AG04450 (cell line): Measurements from ENCODE around the gene HYI. TPM values are rescaled to one million over a fixed set of nuclear protein-coding genes. Genes with fewer than 3 reads are reported as not detected.

ENCODE experiments used
- CTCF ChIA-PET: fragments of 300-600, 350-600 bp; formaldehyde crosslinking; extraction: SDS; loops from one replicate; lab custom pipeline; 2022; ENCODE audit warnings: antibody characterized with exemption, inconsistent platforms; lab: Charles Lee
- POLR2A ChIA-PET: fragments of 350-600 bp; formaldehyde crosslinking; extraction: SDS; loops from one replicate; lab custom pipeline; 2021; ENCODE audit warnings: antibody characterized with exemption, inconsistent platforms; lab: Yijun Ruan, JAX
- DNase-seq: peaks from one replicate; pipeline ENCODE4 v3.0.0-alpha.2; 2011; ENCODE audit warnings: low read depth, low spot score
- H3K27ac ChIP-seq: one replicate; pipeline ENCODE4 v1.5.1; 2012; ENCODE audit warnings: low read depth, low read length, control low read depth
- H3K27me3 ChIP-seq: one replicate; pipeline ENCODE4 v1.6.0; 2012; ENCODE audit warnings: low read length; ENCODE audit not compliant: control insufficient read depth, insufficient read depth
- H3K4me3 ChIP-seq: 2 replicates; pipeline ENCODE4 v1.5.1; 2011; ENCODE audit warnings: mild to moderate bottlenecking, low read depth, low read length, control low read depth
- H3K9me3 ChIP-seq: 2 replicates; pipeline ENCODE4 v1.5.1; 2012; ENCODE audit warnings: low read length; ENCODE audit not compliant: control insufficient read depth, insufficient read depth
- polyA plus RNA-seq: library from polyadenylated mRNA; depleted of rRNA; stranded (reverse); fragments of >200 nt; gene quantifications from 2 replicates; pipeline ENCODE4 v1.2.3, GENCODE V29; 2011
- TF ChIP-seq, protein P1 (sequence below): IDR thresholded peaks from 2 replicates; pipeline ENCODE4 v1.5.1; 2011; ENCODE audit warnings: low read depth, low read length, control low read depth, inconsistent platforms

HYI gene
- polyA plus RNA-seq, 1 experiment, result 22.8 TPM

DNA sequence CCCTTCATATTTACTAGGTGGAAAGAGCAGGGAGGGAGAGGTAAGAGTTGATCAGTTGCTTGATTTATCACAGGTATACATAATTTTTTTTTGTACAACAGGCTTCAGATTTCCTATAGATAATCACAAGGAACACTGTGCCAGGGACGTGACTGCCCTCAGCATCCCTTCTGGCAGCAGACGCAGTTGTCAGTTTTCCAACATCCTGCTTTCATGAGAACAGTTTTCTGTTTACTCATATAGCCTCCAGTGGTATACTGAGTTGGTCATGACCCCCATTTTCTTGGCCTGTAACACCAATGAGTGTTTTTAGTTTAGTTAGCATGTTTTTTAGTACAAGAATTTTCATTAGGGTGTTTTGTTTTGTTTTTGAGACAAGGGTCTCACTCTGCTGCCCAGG is 39.1 kb upstream of the HYI start:
- DNase-seq, result no peak
- TF ChIP-seq, protein P1, sequence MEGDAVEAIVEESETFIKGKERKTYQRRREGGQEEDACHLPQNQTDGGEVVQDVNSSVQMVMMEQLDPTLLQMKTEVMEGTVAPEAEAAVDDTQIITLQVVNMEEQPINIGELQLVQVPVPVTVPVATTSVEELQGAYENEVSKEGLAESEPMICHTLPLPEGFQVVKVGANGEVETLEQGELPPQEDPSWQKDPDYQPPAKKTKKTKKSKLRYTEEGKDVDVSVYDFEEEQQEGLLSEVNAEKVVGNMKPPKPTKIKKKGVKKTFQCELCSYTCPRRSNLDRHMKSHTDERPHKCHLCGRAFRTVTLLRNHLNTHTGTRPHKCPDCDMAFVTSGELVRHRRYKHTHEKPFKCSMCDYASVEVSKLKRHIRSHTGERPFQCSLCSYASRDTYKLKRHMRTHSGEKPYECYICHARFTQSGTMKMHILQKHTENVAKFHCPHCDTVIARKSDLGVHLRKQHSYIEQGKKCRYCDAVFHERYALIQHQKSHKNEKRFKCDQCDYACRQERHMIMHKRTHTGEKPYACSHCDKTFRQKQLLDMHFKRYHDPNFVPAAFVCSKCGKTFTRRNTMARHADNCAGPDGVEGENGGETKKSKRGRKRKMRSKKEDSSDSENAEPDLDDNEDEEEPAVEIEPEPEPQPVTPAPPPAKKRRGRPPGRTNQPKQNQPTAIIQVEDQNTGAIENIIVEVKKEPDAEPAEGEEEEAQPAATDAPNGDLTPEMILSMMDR, result no peak
- Histone ChIP-seq H3K27ac (no peak overlapping the region), H3K27me3 (no peaks in the 10 kb centered on the region), H3K9me3 (peaks cover 18% of the 10 kb centered on the region), H3K4me3 (no peak overlapping the region)
- POLR2A ChIA-PET, result no interaction called here
- CTCF ChIA-PET, result no interaction called here

DNA sequence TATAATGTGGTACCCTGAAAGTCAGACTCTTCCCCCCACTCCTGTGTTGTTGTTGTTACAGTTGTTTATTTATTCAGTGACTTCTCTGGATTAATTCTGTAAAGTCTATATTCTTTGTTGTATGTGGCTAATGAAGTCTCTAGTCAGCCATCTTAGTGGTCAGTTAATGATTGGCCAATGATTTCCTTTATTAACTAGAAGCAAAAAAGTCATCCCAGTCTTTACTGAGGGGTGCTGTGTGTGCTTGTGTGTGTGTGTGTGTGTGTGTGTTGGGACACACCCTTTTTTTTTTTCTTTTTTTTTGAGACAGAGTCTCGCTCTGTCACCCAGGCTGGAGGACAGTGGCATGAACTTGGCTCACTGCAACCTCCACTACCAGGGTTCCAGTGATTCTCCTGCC is 37.3 kb upstream of the HYI start:
- Histone ChIP-seq H3K9me3 (peaks cover 21% of the 10 kb centered on the region), H3K4me3 (no peak overlapping the region), H3K27ac (no peak overlapping the region), H3K27me3 (no peaks in the 10 kb centered on the region)
- no peak for DNase-seq
- ChIA-PET CTCF (interaction anchor here (1.2 kb wide), 1 partner anchor 9 kb away, joined by 4 read pairs; no protein-coding TSS in a partner anchor), POLR2A (no interaction called here)
- TF ChIP-seq, protein P1, result no peak

DNA sequence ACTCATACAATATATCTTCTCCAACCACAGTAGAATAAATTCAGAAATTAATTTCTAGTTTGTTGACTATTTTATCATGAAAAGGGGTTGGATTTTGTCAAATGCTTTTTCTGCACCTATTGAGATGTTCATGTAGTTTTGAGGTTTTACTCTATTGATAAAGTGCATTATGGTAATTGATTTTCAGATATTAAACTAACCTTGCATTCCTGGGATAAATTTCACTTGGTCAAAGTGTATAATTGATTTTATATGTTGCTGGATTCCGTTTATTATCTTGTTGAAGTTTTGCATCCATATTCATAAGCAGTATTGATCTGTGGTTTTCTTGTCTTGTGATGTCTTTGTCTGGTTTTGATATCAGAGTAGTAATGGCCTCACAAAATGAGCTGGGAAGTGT is 34.4 kb upstream of the HYI start:
- CTCF ChIA-PET, result no interaction called here

DNA sequence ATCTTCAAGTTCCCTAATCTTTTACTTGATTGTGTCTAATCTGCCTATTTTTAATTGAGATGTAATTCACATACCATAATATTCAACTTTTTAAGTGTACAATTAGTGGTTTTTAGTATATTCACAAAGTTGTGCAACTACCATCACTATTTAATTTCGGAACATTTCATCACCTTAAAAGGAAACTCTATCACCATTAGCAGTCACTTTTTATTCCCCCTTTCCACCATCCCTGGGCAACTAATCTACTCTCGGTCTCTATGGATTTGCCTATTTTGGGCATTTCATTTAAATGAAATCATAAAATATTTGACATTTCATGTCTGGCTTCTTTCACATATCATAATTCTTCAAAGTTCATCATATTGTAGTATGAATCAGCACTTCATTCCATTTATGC is 30.6 kb upstream of the HYI start:
- TF ChIP-seq, protein P1, result no peak
- H3K4me3 ChIP-seq, result no peak overlapping the region
- POLR2A ChIA-PET, result no interaction called here
- no peaks in the 10 kb centered on the region for H3K27me3 ChIP-seq
- no peak overlapping the region for H3K27ac ChIP-seq
- no peak for DNase-seq
- H3K9me3 ChIP-seq, result peaks cover 3% of the 10 kb centered on the region; the same call in 1 of the 2 replicates
- CTCF ChIA-PET, result interaction anchor here (0.9 kb wide), 1 partner anchor 45 kb away, joined by 4 read pairs; no protein-coding TSS in a partner anchor

More for the DNA sequence above, 34.4 kb upstream of the HYI start:
- DNase-seq, result no peak
- TF ChIP-seq, protein P1, result no peak
- no peak overlapping the region for H3K27ac ChIP-seq
- H3K27me3 ChIP-seq, result no peaks in the 10 kb centered on the region
- no peak overlapping the region for H3K4me3 ChIP-seq
- POLR2A ChIA-PET, result no interaction called here
- H3K9me3 ChIP-seq, result peaks cover 21% of the 10 kb centered on the region

DNA sequence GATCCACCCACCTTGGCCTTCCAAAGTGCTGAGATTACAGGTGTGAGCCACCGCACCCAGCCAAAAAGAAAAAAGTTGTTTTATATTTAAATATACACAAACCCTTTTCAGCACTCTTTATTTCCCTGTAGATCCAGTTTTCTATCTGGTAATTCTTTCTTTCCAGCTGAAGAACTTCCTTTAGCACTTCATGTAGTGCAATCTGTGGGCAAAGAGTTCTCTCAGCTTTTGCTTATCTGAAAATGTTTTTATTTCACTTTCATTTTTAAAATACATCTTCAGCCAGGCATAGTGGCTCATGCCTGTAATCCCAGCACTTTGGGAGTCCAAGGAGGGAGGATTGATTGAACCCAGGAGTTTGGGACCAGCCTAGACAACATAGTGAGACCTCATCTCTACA is 28.5 kb upstream of the HYI start:
- Histone ChIP-seq H3K4me3 (no peak overlapping the region), H3K27me3 (no peaks in the 10 kb centered on the region), H3K27ac (no peak overlapping the region), H3K9me3 (peaks cover under 1% of the 10 kb centered on the region; the same call in 1 of the 2 replicates)
- TF ChIP-seq, protein P1, result no peak
- ChIA-PET CTCF (interaction anchor here (1.2 to 1.3 kb wide), 2 partner anchors 48 to 255 kb away, joined by 4 read pairs; no protein-coding TSS in a partner anchor), POLR2A (no interaction called here)
- DNase-seq, result no peak
